Common myeloid progenitor, CD34-positive (primary cell): ENCODE results near the gene DVL1.

ENCODE experiments used
- CTCF ChIA-PET: fragments of 350-600 bp; sonication (Branson Sonifier 250); formaldehyde crosslinking; loops from one replicate; lab custom pipeline; 2021; ENCODE audit warnings: antibody characterized with exemption; lab: Charles Lee
- POLR2A ChIA-PET: fragments of 350-600 bp; sonication (Branson Sonifier 250); formaldehyde crosslinking; loops from one replicate; lab custom pipeline; 2021; ENCODE audit warnings: antibody characterized with exemption; lab: Charles Lee
- DNase-seq, 3 donors: peaks; one replicate each; pipeline versions ENCODE4 v3.0.0 to v3.0.0-alpha.2; 2013
- H3K27ac ChIP-seq, 2 experiments: 1 replicate in 1 of 2; 2 replicates in 1 of 2; pipeline ENCODE4 v1.7.0; 2013; ENCODE audit warnings: inconsistent platforms in 2 of 2, low read length in 2 of 2, mild to moderate bottlenecking in 2 of 2, low read depth in 1 of 2, moderate library complexity in 1 of 2; ENCODE audit not compliant: severe bottlenecking in 2 of 2, insufficient read depth in 1 of 2, poor library complexity in 1 of 2
- H3K27me3 ChIP-seq, 5 experiments: replicated peaks in 2 of 5; 1 replicate in 3 of 5; 2 replicates in 2 of 5; pipeline versions ENCODE4 v1.6.1 to v1.7.0; 2013; ENCODE audit warnings: low read length in 4 of 5, mild to moderate bottlenecking in 2 of 5, moderate library complexity in 2 of 5, inconsistent platforms in 1 of 5; ENCODE audit not compliant: insufficient read depth in 5 of 5, control insufficient read depth in 4 of 5
- H3K36me3 ChIP-seq, 4 experiments: 1 replicate in 2 of 4; 2 replicates in 2 of 4; pipeline versions ENCODE4 v1.6.1 to v1.7.0; 2013; ENCODE audit warnings: low read length in 3 of 4, control low read depth in 1 of 4, mild to moderate bottlenecking in 1 of 4; ENCODE audit not compliant: control insufficient read depth in 4 of 4, insufficient read depth in 4 of 4
- H3K4me1 ChIP-seq, 4 experiments: 1 replicate in 3 of 4; 2 replicates in 1 of 4; pipeline versions ENCODE4 v1.6.1 to v1.7.1; 2013; ENCODE audit warnings: low read length in 3 of 4, mild to moderate bottlenecking in 3 of 4, control low read depth in 1 of 4, inconsistent platforms in 1 of 4, moderate library complexity in 1 of 4; ENCODE audit not compliant: control insufficient read depth in 4 of 4, insufficient read depth in 4 of 4; ENCODE audit errors: control extremely low read depth in 1 of 4
- H3K4me3 ChIP-seq, 7 experiments: 1 replicate in 4 of 7; 2 replicates in 3 of 7; pipeline versions ENCODE4 v1.5.1 to v1.7.0; 2013; ENCODE audit warnings: mild to moderate bottlenecking in 7 of 7, low read length in 6 of 7, moderate library complexity in 6 of 7, inconsistent platforms in 2 of 7, low read depth in 2 of 7, control low read depth in 1 of 7; ENCODE audit not compliant: insufficient read depth in 4 of 7, control insufficient read depth in 1 of 7; ENCODE audit errors: extremely low read depth in 1 of 7
- H3K9me3 ChIP-seq, 5 experiments: 1 replicate in 4 of 5; 2 replicates in 1 of 5; pipeline versions ENCODE4 v1.6.1 to v1.7.1; 2013; ENCODE audit warnings: low read length in 4 of 5, mild to moderate bottlenecking in 2 of 5, inconsistent platforms in 1 of 5, low read depth in 1 of 5, moderate library complexity in 1 of 5; ENCODE audit not compliant: control insufficient read depth in 4 of 5, insufficient read depth in 2 of 5; ENCODE audit errors: control extremely low read depth in 1 of 5
- WGBS: methylation state at CpG from one replicate; pipeline ENCODE4 v1.1.5; 2013; ENCODE audit not compliant: insufficient coverage; 5-methylcytosine and 5-hydroxymethylcytosine counted together

Gene DVL1

DNA sequence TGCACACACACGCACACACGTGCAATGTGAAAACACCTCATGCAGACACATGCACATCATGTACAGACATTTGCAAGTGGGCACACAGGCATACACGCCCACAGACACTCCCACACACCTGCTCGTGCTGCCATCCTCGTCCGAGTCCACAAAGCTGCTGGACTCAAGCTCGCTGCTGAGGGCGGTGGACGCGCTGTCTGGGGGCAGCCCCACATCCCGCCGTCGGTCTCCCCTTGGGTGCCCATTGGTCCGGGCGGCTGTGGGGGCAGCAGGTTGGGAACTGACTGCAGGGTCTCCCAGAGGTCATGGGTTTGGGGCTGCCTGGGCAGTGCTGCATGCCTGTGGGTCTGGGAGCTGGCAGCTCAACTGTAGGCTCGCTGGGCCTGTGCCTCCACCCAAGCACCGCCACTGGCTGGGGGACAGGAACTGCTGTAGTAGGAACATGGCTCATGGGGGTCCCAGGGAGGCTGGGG is 7.6 kb downstream of the DVL1 start:
- no peak overlapping the region for H3K27ac ChIP-seq
- no peak overlapping the region for H3K4me3 ChIP-seq
- no peak for DNase-seq
- no peaks in the 10 kb centered on the region for H3K9me3 ChIP-seq
- H3K36me3 ChIP-seq: peaks cover 3 to 46% (median 21%) of the 10 kb centered on the region in 4 experiments
- H3K27me3 ChIP-seq: no peaks in the 10 kb centered on the region
- POLR2A ChIA-PET: no interaction called here
- CTCF ChIA-PET: interaction anchor here (1.2 kb wide), 1 partner anchor 29 kb away, joined by 4 read pairs; no protein-coding TSS in a partner anchor
- 95% methylated on average over 15 of the region's 17 CpGs for WGBS
- H3K4me1 ChIP-seq: no peaks in the 10 kb centered on the region

DNA sequence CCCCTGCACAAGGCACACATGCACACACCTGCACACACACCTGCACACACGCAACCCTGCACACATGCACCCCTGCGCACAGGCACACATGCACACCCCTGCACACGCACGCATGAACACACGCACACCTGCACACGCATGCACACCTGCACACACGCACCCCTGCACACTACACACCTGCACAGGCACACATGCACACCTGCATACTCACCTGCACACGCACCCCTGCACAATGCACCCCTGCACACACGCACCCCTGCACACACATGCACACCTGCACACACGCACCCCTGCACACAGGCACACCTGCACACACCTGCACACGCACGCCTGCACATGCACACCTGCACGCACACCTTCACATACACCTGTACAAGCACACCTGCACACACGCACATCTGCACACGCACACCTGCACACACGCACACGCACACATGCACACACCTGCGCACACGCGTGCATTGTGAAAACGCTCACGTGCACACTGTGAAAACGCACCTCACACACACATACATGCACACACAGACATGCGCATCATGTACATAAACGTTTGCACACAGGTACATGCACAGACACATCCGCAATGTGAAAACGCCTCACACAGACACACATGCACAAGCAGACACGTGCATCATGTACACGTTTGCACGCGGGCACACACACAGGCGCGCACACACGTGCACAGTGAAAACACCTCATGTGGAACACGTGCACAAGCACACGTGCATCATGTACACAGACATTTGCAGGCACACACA is 8.2 kb downstream of the DVL1 start:
- H3K4me1 ChIP-seq: no peaks in the 10 kb centered on the region
- no peak overlapping the region for H3K4me3 ChIP-seq
- CTCF ChIA-PET: no interaction called here
- peaks cover 3 to 46% (median 21%) of the 10 kb centered on the region in 4 experiments for H3K36me3 ChIP-seq
- 92% methylated on average over 24 of the region's 36 CpGs for WGBS
- H3K27ac ChIP-seq: no peak overlapping the region
- DNase-seq: no peak
- POLR2A ChIA-PET: no interaction called here
- H3K9me3 ChIP-seq: no peaks in the 10 kb centered on the region
- H3K27me3 ChIP-seq: no peaks in the 10 kb centered on the region

DNA sequence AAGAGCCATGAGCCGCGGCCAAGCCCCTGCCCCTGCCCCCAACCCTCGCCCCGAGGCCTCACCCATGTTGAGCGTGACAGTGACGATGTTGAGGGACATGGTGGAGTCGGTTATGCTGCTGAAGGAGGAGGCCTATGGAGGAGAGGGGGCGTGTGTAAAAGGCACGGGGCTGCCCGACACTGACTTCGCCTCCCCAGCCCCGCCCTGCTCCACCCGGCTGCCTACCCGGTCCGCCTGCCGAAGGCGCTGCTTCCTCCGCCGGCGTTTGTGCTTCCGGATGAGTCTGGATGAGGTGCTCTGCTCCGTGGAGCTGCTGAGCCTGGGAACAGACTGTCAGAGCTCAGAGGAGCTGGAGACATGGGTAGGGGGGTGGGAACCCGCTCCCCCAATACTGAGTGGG is 9.0 kb downstream of the DVL1 start:
- H3K27ac ChIP-seq: no peak overlapping the region
- no peaks in the 10 kb centered on the region for H3K27me3 ChIP-seq
- CTCF ChIA-PET: no interaction called here
- H3K4me1 ChIP-seq: no peaks in the 10 kb centered on the region
- no peak overlapping the region for H3K4me3 ChIP-seq
- H3K9me3 ChIP-seq: no peaks in the 10 kb centered on the region
- POLR2A ChIA-PET: no interaction called here
- WGBS: 97% methylated on average over 23 of the region's 23 CpGs
- peaks cover 5 to 48% (median 21%) of the 10 kb centered on the region in 4 experiments for H3K36me3 ChIP-seq
- DNase-seq: no peak

DNA sequence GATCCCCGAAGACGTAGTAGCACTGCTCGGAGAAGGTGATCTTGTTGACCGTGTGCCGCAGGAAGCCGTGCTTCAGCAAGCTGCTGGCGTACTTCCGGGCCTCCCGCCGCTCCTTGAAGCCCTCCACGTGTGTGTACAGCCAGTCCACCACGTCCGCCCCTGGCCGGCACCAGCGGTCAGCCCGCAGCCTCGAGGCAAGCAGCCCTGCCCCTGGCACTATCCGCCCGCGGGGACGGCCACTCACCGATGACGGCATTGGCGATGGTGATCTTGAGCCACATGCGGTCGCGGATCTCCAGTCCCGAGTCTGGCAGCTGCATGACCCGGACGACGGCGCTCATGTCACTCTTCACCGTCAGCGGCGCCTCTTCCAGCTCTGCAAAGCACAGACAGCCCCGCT is 10.9 kb downstream of the DVL1 start:
- 97% methylated on average over 36 of the region's 36 CpGs for WGBS
- POLR2A ChIA-PET: no interaction called here
- Histone ChIP-seq H3K27me3 (no peaks in the 10 kb centered on the region), H3K36me3 (peaks cover 5 to 48% (median 21%) of the 10 kb centered on the region in 4 experiments), H3K9me3 (no peaks in the 10 kb centered on the region), H3K27ac (no peak overlapping the region), H3K4me1 (no peaks in the 10 kb centered on the region), H3K4me3 (no peak overlapping the region)
- CTCF ChIA-PET: no interaction called here
- no peak for DNase-seq

DNA sequence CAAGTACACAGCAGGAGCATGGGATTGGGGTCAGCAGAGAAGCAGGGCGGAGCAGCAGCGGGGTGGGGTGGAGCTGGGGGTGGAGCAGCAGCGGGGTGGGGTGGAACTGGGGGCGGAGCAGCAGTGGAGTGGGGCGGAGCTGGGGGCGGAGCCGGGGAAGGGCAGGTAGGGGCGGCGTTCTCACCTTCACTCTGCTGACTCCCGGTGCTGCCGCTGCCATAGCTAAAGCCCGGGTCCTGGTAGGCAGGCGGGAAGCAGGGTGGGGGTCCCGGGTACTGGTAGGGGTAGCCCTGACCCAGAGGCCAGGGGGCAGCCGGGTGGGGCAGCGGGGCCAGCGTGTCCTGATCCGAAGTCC is 11.4 kb downstream of the DVL1 start:
- Histone ChIP-seq H3K27ac (no peak overlapping the region), H3K4me1 (no peaks in the 10 kb centered on the region), H3K4me3 (no peak overlapping the region), H3K27me3 (no peaks in the 10 kb centered on the region), H3K9me3 (no peaks in the 10 kb centered on the region), H3K36me3 (peaks cover 5 to 48% (median 21%) of the 10 kb centered on the region in 4 experiments)
- POLR2A ChIA-PET: no interaction called here
- CTCF ChIA-PET: no interaction called here
- no peak for DNase-seq
- 99% methylated on average over 9 of the region's 18 CpGs for WGBS

DNA sequence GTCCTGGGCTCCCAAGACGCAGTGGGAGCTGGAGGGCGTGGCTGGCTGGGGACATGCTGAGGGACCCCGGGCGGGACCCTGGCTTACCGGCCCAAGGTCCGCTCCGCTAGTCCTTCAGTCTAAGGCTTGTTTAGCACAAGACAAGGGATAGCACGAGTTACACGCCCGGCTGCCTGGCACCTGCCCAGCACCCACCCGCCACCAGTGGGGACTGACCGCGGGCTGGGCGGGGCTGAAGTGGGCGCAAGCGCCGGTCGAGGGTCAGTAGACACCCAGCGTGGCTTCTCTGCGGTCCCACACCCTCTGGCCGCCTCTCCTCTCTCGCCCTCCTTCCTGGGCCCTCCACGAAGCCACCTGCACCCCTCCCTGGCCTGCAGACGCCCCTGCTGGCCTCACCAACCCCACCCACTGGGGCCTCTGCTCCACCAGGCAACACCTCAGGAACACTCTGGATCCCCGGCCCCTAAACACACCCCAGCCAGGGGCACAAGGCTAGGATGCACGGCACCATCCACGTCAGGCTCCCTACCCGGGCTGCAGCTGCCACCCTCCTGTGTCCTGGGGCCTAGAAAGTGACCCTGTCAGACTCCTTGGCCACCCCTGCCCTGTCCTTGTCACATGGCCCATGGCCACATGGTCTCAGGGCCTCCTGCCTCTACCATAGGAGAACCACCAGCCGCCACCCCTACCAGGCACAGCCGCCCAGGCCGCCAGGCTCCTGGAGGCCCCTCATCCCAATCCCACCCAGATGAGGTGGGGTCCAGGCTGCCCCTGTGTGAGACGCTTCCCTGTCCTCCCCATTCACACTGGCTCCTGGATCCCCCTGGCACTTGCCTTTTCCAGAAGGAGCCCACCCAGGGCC is 12.1 kb downstream of the DVL1 start:
- Histone ChIP-seq H3K27me3 (no peaks in the 10 kb centered on the region), H3K4me3 (no peak overlapping the region), H3K4me1 (no peaks in the 10 kb centered on the region), H3K9me3 (no peaks in the 10 kb centered on the region), H3K36me3 (peaks cover 5 to 48% (median 21%) of the 10 kb centered on the region in 4 experiments), H3K27ac (no peak overlapping the region)
- POLR2A ChIA-PET: interaction anchor here (0.6 to 0.8 kb wide), 2 partner anchors 9 to 12 kb away, joined by 3 read pairs; no protein-coding TSS in a partner anchor
- 98% methylated on average over 26 of the region's 32 CpGs for WGBS
- CTCF ChIA-PET: no interaction called here
- DNase-seq: no peak
